HG02884 (cell line): ENCODE results near the gene ALG5.

Experiments used
- ATAC-seq: cut with Tn5 transposase; IDR thresholded peaks from one replicate; pipeline ENCODE4 v1.9.1; 2021; ENCODE audit warnings: mild to moderate bottlenecking, moderate library complexity; ENCODE audit not compliant: unreplicated experiment

Gene ALG5

GRCh38 chr13:36999054-36999714 lies at the start of gene ALG5:
TSS of gene ALG5 (minus strand) at chr13:36999340. CDS start at chr13:36999300, 40 bp downstream.
- peak; percentile 56 for ATAC-seq

- no peak for ATAC-seq
Observed at GRCh38 chr13:37047846-37048245, 48.7 kb upstream of the ALG5 start.

DNA sequence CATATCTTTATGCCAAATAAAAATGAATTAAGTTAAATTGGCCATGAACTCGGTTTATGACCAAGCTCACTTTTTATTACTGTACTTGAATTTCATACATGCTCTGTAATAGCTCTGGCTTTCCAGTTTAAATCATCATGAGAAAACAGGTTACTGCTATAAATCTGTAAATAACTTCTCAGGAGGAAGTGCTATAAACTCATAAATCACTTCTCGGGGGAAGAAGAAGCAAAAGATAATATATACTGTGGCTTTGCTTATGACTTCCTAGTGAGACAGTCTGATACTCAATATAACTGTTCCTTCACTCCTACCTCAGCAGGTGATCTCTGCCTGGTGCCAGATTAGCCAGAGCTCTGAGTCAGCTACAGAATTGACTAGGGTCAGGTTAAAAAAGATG lies 47.9 kb upstream of the ALG5 start:
- ATAC-seq, result no peak

GRCh38 chr13:37046062-37046461 lies 46.9 kb upstream of the ALG5 start:
- no peak for ATAC-seq

DNA sequence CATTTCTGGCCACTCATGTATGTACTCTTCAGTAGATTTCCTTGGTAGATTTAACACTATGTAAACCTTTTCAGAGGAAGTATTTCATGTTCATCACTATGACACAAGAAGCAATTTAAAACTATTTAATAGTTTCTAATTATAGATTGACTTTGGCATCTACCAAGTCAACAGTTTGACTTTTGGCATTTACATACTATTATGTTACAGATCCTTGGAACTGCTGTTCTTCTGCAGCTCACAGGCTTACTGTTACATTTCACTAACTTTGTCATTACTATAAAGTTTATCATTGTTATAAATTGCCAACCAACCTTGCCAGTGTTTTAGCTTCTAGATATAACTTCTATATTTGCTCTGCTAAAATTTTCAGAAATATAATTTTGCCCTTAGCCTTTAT lies 41.6 kb upstream of the ALG5 start:
- no peak for ATAC-seq

- no peak for ATAC-seq
Observed at GRCh38 chr13:37039896-37040295, 40.8 kb upstream of the ALG5 start.

- no peak for ATAC-seq
Observed at GRCh38 chr13:37037241-37037640, 38.1 kb upstream of the ALG5 start.

DNA sequence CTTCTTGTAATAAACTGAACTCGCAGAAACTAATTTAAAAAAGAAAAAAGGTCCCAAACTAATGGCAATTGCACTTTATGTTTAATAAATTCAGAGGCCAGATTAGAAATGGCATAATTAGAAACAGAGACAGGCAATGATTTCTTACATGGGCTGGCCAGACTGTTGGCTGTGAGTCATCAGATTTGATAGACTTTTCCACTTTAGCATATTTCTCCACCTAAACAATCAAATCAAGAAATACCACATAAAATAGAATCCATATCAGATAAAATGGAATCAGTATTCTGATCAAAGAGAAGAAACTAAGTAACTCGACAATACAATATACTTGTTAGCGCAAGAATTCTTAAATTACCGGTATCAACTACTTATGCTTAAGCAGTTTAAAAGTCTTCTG lies 30.5 kb upstream of the ALG5 start:
- no peak for ATAC-seq

DNA sequence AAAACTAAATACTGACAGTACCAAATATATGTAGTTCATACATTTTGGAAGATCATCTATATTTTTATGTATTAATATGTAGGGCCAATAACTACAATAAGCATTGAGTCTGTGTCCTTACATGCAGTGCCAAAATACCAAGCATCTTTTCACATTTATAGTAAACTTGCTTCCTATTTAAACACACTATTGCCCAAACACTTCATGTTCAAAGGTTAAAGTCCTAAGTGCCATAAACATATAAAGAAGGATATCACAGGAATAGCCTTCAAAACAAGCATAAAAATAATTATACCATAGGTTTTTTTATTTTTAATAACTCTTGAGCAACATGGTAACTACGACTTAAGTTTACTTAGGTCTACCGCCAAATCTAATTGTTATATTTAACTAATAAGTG lies 28.5 kb upstream of the ALG5 start:
- no peak for ATAC-seq

- ATAC-seq, result no peak
Observed at GRCh38 chr13:37026771-37027170, 27.6 kb upstream of the ALG5 start.

- no peak for ATAC-seq
Observed at GRCh38 chr13:37023871-37024270, 24.7 kb upstream of the ALG5 start.

DNA sequence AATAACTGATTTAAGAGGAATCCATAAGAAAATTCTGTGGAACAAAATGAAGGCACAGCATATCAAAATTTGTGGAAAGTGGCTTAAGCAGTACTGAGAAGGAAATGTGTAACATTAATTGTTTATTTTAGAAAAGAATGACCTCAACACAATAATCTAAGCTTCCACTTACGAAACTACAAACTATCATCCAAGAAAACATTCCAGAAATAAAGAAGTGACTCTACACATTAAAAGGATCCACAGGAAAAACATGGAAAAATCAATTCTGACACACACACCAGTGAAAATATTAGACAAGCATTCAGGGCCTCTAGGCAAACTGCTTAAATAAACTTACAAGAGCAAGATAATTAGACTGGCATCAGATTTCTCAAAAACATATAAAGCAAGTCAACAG lies 15.5 kb upstream of the ALG5 start:
- no peak for ATAC-seq

DNA sequence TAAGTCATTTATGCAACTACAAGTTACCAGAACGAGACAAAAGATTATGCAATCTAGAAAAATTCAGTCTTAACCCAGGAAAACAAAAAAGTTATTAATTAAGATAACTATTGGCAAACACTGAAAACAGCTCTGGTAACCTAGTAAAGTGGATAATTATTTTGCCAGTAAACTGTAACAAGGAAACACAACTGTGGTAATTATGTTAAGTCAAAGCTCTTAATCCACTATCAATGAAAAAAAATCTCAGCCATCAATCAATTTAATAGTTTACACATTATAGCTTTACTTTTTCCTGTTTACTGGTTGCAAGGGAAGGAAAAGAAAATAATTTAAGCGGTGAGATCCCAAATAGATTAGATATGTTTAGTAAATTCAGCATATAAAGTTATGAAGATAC lies 12.6 kb upstream of the ALG5 start:
- no peak for ATAC-seq

GRCh38 chr13:37011002-37011401 lies 11.9 kb upstream of the ALG5 start:
- no peak for ATAC-seq

DNA sequence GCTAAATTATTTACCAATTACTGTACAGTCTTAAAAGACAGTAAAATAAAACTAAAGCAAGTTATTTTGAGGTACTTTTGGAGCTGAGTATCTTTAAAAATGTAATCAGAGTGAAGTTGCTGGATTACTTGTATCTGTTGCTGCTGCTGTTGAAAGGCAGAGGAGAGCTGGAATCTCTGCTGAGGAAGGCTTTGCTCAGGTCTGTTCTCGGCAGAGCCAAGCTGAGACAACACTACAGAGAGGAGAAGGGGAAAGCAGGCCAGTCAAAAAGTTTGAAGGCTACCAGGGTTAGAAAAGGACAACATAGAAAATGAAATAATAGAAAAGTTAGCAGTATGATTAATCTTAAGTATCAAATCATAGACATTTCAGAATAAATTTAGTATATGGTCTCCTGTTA lies 11.3 kb upstream of the ALG5 start:
- no peak for ATAC-seq

GRCh38 chr13:37009692-37010091 lies 10.6 kb upstream of the ALG5 start:
- no peak for ATAC-seq

GRCh38 chr13:37001921-37002250 lies 2.7 kb upstream of the ALG5 start:
- ATAC-seq, result no peak

GRCh38 chr13:36998624-36999041 lies 507 bp downstream of the ALG5 start:
- ATAC-seq, result no peak

DNA sequence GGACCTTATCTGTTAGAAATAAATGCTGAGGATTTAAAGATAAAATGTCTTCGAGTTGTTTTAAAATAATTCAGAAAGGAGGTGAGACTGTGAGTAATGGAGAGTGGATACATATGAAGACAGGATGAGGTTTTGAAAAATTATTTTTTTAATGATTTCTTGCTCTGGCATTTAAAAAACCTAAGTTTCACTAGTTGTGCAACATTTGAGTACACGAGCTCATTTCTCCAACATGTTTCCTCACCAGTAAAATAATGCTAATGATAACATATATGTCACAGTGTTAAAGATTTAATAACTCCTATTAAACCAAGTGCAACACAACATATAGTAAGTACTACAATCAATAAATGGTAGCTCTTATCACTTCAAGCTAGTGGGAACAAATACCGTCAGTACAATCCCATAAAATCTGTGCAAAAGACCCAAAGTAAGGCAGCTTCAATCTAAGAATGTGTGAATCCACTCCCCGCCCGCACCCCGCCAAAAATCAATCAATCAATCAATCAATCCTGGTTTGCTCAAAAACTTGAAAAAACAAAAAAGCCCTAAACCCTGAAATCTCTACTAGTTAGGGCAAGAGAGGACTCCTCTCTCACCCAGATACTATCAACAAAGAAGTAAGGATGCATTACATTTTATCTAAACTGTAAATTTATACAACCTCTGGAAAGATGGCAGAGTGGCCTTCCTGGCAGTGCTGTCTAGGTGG lies 1.3 kb downstream of the ALG5 start:
- ATAC-seq, result no peak

- no peak for ATAC-seq
Observed at GRCh38 chr13:36992362-36992761, 6.8 kb downstream of the ALG5 start.

DNA sequence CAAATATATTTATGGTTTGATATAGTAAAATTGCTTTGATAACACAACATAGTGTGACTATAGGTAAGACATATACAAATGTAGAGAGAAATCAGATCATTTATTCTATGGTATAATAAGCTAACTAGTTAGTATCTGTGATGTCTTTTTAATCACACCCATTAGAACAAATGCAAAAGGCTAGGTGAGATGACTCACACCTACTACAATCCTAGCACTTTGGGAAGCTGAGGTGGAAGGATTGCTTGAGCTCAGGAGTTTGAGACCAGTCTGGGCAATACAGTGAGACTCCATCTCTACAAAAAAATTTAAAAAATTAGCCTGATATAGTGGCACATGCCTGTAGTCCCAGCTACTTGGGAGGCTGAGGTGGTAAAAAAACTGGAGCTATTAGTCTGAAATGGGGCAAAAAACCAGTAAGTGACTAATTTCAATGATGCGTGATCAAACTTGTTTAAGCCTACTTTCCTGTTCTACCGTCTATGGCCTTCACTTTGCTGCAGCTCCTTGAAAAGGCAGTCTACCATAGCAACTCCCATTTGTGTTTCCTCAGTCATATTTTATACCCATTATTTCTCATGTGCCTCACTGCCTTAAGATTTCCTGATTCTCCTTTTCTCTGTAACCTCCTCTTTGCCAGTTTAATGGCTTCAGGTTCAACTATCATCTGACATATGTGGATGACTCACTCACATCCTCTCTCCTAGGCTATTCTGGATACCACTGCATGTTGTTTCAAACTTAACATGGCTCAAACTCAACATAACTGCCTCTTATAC lies 12.5 kb downstream of the ALG5 start:
- no peak for ATAC-seq

- peak; percentile 59 for ATAC-seq
Observed at GRCh38 chr13:36981156-36981743, 17.9 kb downstream of the ALG5 start.
